Measurements from ENCODE around the gene CIRBP. TPM values are rescaled to one million over a fixed set of nuclear protein-coding genes. Genes with fewer than 3 reads are reported as not detected.

Gene CIRBP
- total RNA-seq, 1 donor from 2014 or later = 174 TPM

DNA sequence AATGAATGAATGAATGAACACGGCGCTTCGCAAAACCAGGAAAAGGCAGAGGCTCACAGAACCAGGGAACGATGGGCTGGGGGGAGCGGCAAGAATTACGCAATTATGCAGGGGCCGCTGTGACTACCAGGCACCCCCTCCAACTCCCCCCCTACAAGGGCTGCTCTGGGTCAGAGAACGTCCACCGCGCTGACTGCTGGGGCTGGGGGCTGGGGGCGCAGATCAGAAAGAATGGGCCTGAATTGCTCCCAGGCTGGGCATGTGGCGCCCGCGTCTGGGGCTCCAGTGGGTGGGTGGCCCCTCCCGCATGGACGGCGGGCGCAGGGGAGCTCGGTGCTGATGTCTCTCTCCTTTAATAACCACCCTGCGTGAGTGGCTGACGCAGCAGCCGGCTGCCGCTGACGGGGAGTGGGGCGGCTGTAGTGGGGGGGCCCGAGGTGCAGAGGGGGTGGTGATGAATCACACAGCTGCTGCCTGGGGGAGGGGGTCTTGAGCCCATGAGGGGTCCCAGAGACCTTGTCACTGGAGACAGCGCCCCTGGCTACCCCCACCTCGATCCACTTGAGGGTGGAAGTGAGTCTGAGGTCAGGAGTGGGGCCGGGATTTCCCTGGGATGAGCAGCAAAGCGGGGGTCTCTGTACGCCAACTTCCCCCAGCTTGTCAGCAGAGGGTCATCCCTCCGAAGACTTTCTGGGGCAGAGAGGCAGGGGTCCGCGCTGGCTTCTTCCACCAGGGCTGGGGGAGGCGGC, 1.5 kb upstream of the CIRBP start:
- no peak for DNase-seq (ENCODE audit: low read depth)

DNA sequence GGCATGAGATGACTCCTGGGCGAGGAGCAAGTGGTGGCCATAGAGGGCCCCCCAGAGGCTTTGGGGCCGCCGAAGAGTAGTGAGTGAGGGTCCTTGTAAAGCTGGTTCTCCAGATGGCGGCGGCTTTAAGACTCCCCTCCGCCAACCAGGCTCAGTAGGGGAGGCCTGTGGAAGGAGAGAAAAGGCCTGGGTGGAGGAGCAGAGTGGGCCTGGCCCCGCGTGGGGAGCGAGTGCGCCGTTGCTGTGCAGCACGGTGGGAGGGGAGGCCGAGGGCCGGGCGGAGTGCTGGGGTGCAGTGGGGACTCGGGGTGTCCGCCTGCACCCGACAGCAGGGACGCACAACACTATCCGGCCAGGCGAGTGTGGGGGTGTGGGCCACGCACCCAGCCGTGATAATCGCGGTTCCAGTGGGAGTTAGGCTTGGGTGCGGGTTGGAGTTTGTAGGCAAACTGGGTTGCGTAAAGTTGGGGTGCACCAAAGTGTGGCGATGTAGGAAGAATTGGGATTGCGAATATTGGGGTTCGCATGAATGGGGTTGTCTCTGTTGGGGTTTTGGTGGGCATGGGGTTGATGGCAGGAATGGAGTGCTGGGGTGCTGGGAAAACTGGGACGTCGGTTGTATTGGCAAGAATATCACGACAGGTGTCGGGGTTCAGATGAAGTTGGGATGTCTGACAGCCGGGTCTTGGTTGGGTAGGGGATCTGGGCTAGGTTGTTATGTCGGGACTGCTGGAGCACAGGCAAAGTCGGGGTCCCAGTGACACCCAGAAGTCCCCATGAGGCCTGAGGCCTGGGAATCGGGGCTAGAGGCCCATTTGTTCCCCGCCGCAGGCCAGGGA, 687 bp upstream of the CIRBP start:
- no peak for DNase-seq (ENCODE audit: low read depth)

DNA sequence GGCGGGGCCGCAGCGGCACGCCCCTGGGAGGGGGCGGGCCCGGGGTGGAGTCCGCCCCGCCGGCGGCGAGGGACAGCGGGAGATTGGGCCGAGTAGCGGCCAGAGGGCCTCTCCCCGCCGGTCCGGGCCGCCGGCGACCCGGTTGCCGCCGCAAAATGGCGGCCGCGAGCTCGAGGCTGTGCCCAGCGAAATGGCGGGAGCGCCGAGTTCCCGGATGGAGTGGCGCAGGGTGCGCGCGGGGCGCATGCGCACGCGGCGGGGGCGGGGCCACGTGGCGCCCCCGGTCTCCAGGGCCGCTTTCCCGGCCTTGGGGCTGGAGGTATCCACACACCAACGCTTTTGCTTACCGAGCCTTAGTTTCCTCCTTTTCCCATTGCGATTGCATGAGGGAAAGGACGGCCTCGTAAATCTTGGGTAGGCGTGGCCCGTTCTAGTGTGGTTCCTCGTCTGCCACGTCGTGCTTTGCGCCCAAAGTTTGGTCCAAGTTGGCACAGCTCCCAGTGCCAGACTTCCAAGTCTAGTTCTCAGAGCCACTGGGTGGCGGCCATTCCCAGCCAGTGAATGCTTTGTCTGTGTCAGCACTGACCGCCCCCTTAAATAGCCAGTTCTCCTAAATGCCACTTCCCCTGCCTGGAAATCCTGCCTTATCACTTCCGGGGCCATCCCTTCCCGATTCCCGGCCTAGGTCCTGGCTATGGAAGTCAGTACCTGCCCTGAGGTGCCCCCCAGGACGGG, 513 bp downstream of the CIRBP start:
- peak; percentile 78 for DNase-seq (ENCODE audit: low read depth)

DNA sequence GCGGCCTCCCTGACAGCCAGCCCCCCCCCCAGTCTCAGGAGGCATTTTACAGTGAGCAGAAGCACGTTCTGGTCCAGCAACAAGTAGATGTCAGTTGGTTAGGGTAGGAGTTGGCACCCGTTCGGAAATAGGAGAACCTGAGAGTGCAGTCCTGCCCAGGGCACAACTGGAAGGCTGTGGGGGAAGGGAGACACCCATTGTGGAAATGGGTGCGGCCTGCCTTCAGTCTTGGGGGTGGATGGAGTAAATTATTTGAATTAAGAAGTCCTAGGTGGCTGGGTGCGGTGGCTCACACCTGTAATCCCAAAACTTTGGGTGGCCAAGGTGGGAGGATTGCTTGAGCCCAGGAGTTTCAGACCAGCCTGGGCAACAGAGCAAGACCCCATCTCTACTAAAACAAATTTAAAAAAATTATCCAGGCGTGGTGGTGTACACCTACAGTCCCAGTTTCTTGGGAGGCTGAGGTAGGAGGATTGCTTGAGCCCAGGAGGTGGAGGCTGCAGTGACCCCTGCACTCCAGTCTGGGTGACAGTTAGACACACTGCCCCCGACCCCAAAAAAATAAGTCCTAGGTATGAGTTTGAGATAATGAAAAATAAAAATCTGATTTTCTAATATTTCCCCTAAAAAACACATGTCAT, 1.2 kb downstream of the CIRBP start:
- DNase-seq (ENCODE audit: low read depth) = peak; percentile 29

- DNase-seq (ENCODE audit: low read depth) = no peak
Measured at GRCh38 chr19:1270854-1271527, 1.9 kb downstream of the CIRBP start.

- DNase-seq (ENCODE audit: low read depth) = no peak
Measured at GRCh38 chr19:1271528-1272422, 2.6 kb downstream of the CIRBP start.

GRCh38 chr19:1272423-1273262, 3.5 kb downstream of the CIRBP start:
- DNase-seq (ENCODE audit: low read depth) = no peak

DNA sequence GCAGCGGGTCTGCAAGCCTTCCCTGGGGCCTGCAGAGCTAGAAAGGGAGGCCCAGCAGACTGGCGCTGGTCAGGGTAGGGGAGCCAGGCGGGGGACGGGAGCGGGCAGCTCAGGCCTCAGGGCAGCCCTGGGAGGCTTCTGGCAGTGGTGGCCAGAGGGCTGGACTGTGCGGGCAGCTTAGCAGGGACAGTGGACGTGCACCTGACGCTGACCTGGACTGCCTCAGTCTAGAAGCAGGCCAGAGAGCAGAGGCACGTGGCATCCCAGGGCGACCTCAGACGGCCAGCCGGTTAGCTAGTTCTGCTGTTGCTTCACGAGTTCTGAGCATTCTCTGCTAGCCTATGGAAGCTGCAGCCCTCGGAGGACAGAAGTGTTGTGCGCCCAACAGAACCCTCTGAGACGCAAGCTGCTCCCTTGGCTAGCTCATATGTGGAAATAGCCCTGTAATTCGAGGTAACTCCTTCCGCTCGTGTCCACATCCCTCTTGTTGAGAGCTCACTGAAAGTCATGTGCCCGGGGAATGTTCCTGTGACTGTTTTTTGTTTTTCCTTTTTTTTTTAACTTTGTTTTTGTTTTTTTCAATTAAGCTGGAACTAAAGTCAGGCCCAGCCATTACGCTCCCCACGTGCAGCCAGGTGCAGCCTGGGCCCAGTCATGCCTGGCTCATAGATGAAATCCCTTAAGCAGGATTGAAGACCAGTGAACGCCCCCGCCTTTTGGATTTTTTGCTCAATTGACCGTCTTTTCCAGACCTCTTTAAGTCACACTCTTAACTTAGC, 4.3 kb downstream of the CIRBP start:
- no peak for DNase-seq (ENCODE audit: low read depth)

DNA sequence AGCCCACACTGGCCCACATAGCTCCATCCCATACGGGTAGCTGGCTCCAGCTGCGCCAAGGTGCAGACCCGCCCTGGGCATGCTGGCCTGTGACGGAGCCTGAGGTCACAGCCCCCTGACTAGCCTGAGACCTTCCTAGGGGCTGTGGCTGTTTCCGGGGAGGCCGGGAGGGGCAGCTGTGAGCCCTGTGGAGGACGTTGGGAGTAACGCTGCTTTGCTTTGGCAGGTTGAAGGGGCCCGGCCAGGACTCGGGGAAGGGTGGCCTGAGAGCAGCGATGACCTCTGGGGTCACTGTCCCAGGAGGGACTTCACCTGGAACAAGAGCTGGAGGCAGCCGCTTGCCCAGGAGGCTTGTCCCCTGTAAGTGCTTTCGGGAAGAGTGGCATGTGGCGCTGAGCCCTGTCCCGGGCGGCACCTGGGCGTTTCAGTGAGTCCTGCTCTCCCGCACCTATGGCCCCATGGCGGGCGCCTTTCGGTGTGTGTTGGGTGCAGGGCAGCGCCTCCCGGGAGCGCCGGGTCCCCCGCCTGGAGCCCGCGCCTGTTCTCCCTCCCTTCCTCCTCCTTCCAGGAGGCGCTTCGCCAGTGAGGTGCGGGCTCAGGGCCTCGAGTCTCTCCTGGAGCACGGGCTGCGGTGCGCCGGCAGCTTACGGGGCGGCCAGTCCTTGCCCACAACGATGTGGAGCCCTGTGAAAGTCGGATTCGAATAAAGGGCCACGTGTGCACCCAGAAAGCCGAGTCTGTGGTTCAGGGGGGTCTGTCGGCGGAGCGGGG, 5.1 kb downstream of the CIRBP start:
- DNase-seq (ENCODE audit: low read depth) = no peak

DNA sequence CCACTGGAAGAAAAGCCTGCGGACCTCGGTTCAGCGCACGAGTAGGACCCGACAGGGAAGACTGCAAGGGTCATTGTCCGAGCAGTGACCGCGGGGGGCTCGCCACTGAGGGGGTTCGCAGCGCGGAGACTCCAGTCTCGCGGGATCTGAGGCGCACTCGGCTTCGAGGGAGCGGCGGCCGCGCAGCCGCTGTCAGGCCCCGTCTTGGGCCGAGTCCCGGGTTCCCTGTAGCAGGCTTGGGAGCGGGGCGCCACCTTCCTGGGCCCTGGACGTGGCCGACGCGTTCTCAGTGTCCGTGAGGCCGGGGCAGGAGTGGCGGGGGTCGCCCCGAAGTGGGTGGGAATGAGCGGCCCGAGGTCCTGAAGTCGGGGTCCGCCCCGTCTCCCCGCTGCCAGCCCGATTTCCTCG, 5.7 kb downstream of the CIRBP start:
- DNase-seq (ENCODE audit: low read depth) = no peak

- peak; percentile 85 for DNase-seq (ENCODE audit: low read depth)
Measured at GRCh38 chr19:1275260-1275975, 6.3 kb downstream of the CIRBP start, which contains the start of gene FAM174C. TSS of gene FAM174C (plus strand) at chr19:1275530. CDS start at chr19:1275550, 20 bp downstream.

DNA sequence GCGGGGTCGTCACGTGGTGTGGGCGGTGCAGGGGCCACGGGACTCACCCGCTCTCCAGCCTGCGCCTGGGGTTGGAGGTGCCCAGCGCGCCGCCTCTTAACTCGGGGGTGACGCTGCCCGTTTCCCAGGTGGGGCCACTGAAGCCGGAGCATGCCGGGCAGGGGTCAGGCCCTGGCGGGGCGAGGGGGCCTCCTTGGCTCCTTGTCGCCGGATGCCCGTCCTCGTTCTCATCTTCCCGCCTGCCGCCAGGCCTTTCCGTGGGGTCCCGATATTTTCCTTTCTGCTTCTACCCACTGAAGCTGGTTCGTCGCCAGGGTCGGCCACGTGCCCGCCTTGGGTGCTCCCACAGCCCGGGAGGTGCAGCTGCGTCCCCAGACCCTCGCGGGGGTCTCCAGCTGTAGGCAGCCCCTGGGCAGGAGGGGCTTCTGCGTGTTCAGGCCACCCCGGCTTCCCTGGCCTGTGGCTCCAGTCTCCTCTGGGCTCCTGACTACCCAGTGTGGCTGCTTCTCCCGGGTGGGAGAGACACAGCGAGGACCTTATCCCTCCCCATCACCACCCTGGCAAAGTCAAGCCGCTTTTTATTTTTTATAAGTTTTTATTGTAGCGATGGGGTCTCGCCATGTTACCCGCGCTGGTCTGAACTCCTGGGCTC, 7.0 kb downstream of the CIRBP start:
- no peak for DNase-seq (ENCODE audit: low read depth)

- no peak for DNase-seq (ENCODE audit: low read depth)
Measured at GRCh38 chr19:1276628-1277022, 7.5 kb downstream of the CIRBP start.

DNA sequence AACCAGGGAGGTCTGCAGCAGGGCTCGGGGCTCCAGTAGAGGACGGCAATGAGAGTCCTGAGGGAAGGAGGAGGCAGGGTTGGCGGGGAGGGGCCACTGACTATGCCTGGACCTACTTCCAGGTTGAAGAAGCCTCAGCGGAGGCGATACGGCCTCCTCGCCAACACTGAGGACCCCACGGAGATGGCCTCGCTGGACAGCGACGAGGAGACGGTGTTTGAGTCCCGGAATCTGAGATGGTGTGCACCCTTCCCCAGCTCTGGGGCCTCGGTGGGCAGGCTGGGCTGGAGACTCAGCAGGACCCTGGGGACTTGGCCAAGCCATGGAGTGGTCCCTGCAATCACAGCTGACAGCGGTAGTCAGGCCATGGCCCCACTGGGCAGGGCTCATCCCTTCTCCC, 7.9 kb downstream of the CIRBP start:
- DNase-seq (ENCODE audit: low read depth) = no peak

- no peak for DNase-seq (ENCODE audit: low read depth)
Measured at GRCh38 chr19:1278074-1278473, 8.9 kb downstream of the CIRBP start.
